ENCODE measurements around the gene SLC8A1.

GRCh38 chr2:40190457-40190856 is 261.4 kb downstream of the SLC8A1 start:
- TF ChIP-seq CTCF (IDR thresholded peaks at IDR 0.05) (no peak), EZH2 (IDR thresholded peaks at IDR 0.05) (no peak), EZH2phosphoT487 (IDR thresholded peaks at IDR 0.05) (no peak)

All from neural progenitor cell (in vitro differentiated cells).